K562 (cell line): Measurements from ENCODE around the gene TLE3. TPM values are rescaled to one million over a fixed set of nuclear protein-coding genes. Genes with fewer than 3 reads are reported as not detected.

ENCODE experiments used
- CHAMP1 ChIP-seq: fragments of 450-650 bp; IDR thresholded peaks from 2 replicates; pipeline ENCODE4 v1.6.1; 2016; ENCODE audit warnings: mild to moderate bottlenecking
- CTCFL ChIP-seq: IDR thresholded peaks from 2 replicates; pipeline ENCODE4 v1.6.1; 2011; ENCODE audit warnings: borderline replicate concordance, low read depth, mild to moderate bottlenecking, moderate library complexity, low read length; ENCODE audit not compliant: insufficient read depth, poor library complexity, severe bottlenecking
- E2F6 ChIP-seq, 2 experiments: IDR thresholded peaks; 2 replicates each; pipeline ENCODE4 v1.6.1; 2011; ENCODE audit warnings: borderline replicate concordance in 1 of 2, control low read depth in 1 of 2, low read depth in 1 of 2, low read length in 1 of 2, mild to moderate bottlenecking in 1 of 2, mixed read lengths in 1 of 2, moderate library complexity in 1 of 2; ENCODE audit not compliant: insufficient read depth in 1 of 2, insufficient read length in 1 of 2, poor library complexity in 1 of 2, severe bottlenecking in 1 of 2; ENCODE audit errors: extremely low read depth in 1 of 2
- HNRNPK ChIP-seq: fragments of 200-400 bp; formaldehyde crosslinking; IDR thresholded peaks from one replicate; pipeline ENCODE4 v1.6.1; 2018; ENCODE audit warnings: mild to moderate bottlenecking, low read depth, low read length; ENCODE audit not compliant: poor library complexity, severe bottlenecking
- KAT7 ChIP-seq: sonication (generic); formaldehyde crosslinking; IDR thresholded peaks from 2 replicates; pipeline ENCODE4 v1.8.0; 2022; ENCODE audit warnings: missing genetic modification reagents, mild to moderate bottlenecking, borderline replicate concordance
- NEUROD1 ChIP-seq: fragments of 150-350 bp; IDR thresholded peaks from 2 replicates; pipeline ENCODE4 v1.6.1; 2014; ENCODE audit warnings: borderline replicate concordance, low read length, low read depth; ENCODE audit not compliant: partially characterized antibody
- NFE2L1 ChIP-seq: fragments of 450-650 bp; IDR thresholded peaks from 2 replicates; pipeline ENCODE4 v1.6.1; 2016; ENCODE audit warnings: missing genetic modification characterization, low read depth, mild to moderate bottlenecking, missing compliant biosample characterization, moderate library complexity, borderline replicate concordance
- NR3C1 ChIP-seq: sonication (generic); formaldehyde crosslinking; IDR thresholded peaks from 2 replicates; pipeline ENCODE4 v1.8.1; 2022; ENCODE audit warnings: missing genetic modification reagents
- PCBP2 ChIP-seq: fragments of 200-400 bp; formaldehyde crosslinking; IDR thresholded peaks from 2 replicates; pipeline ENCODE4 v1.6.1; 2018; ENCODE audit warnings: low read length, low read depth, mild to moderate bottlenecking, moderate library complexity; ENCODE audit not compliant: poor library complexity, severe bottlenecking
- SAFB2 ChIP-seq: fragments of 200-400 bp; formaldehyde crosslinking; IDR thresholded peaks from 2 replicates; pipeline ENCODE4 v1.6.1; 2018; ENCODE audit warnings: borderline replicate concordance, low read length, low read depth, moderate library complexity; ENCODE audit not compliant: severe bottlenecking
- SAP30 ChIP-seq: fragments of 200-600 bp; sonication (generic); IDR thresholded peaks from 2 replicates; pipeline ENCODE4 v1.6.1; 2012; ENCODE audit warnings: borderline replicate concordance, low read depth, mild to moderate bottlenecking, moderate library complexity, low read length, control low read depth, inconsistent platforms; ENCODE audit not compliant: insufficient read depth, poor library complexity, severe bottlenecking
- SREBF2 ChIP-seq: sonication (generic); formaldehyde crosslinking; IDR thresholded peaks from 2 replicates; pipeline ENCODE4 v1.4.0; 2020; ENCODE audit warnings: mild to moderate bottlenecking, missing genetic modification reagents
- TFAM ChIP-seq: fragments of 250-450 bp; sonication (Bioruptor Pico); conservative IDR thresholded peaks from 2 replicates; pipeline ENCODE4 v1.5.0; 2021; ENCODE audit warnings: mild to moderate bottlenecking, moderate library complexity
- TSC22D4 ChIP-seq: fragments of 450-650 bp; IDR thresholded peaks from 2 replicates; pipeline ENCODE4 v1.6.1; 2016; ENCODE audit warnings: missing genetic modification characterization, missing biosample characterization, control low read depth
- ZNF143 ChIP-seq: sonication (generic); formaldehyde crosslinking; IDR thresholded peaks from 2 replicates; pipeline ENCODE4 v1.9.0; 2022; ENCODE audit warnings: mild to moderate bottlenecking, missing genetic modification reagents
- polyA plus RNA-seq, 8 experiments: library from polyadenylated mRNA; depleted of rRNA in 4 of 8; stranded (reverse) in 5 of 8; unstranded in 3 of 8; fragments of >200 nt; fragmentation: Nextera tagmentation in 2 of 8; fragmentation: Illumina TruSeq in 1 of 8; extraction: Ambion mirVana in 2 of 8; extraction: Trizol in 1 of 8; gene quantifications; 2 replicates each; pipeline versions ENCODE4 v1.2.1 to v1.2.3, GENCODE V29; 2011 to 2014; ENCODE audit warnings: inconsistent platforms in 1 of 8, missing spikeins in 1 of 8
- total RNA-seq, 7 experiments: library from RNA; depleted of rRNA in 6 of 7; stranded (reverse); fragments of >200 nt in 6 of 7; fragmentation: Illumina TruSeq in 2 of 7; extraction: Trizol in 2 of 7; gene quantifications; 2 replicates each; pipeline versions ENCODE4 v1.2.1 to v1.2.3, GENCODE V29; 2011 to 2021; ENCODE audit warnings: low replicate concordance in 1 of 7

Gene TLE3
- total and polyA plus RNA-seq, 9 of the 15 experiments (the other 6 are each of a cell fraction or from before 2014, with no cell fraction given), result 1.5 to 84.2 (median 14.1) TPM

GRCh38 chr15:70099167-70099966 lies 1.6 kb upstream of the TLE3 start (continued):
- no peak for TF ChIP-seq CHAMP1
- TF ChIP-seq SREBF2, result no peak
- no peak for TF ChIP-seq TSC22D4 (tag)
- peak; percentile 25 for TF ChIP-seq NEUROD1
- no peak for TF ChIP-seq HNRNPK
- TF ChIP-seq E2F6 (IDR thresholded peaks at IDR 0.05; ENCODE audit: borderline replicate concordance in 1 of 2, extremely low read depth in 1 of 2, insufficient read depth in 1 of 2, insufficient read length in 1 of 2, low read depth in 1 of 2, low read length in 1 of 2, poor library complexity in 1 of 2, severe bottlenecking in 1 of 2), result peak; percentile 10 to 47
- TF ChIP-seq NFE2L1 (tag), result no peak
- TF ChIP-seq CTCFL, result no peak
- TF ChIP-seq SAP30, result peak; percentile 39
- TF ChIP-seq TFAM, result no peak
- no peak for TF ChIP-seq NR3C1 (CRISPR knock-in tag)
- no peak for TF ChIP-seq KAT7
- TF ChIP-seq PCBP2, result no peak
- no peak for TF ChIP-seq SAFB2
- TF ChIP-seq ZNF143 (CRISPR knock-in tag), result no peak
